HepG2 (cell line): Measurements from ENCODE around the gene TNIP3. TPM values are rescaled to one million over a fixed set of nuclear protein-coding genes. Genes with fewer than 3 reads are reported as not detected.

ENCODE experiments used
- ELF3 ChIP-seq: IDR thresholded peaks from 2 replicates; pipeline ENCODE4 v1.6.1; 2016; ENCODE audit warnings: missing genetic modification reagents, missing compliant biosample characterization
- JDP2 ChIP-seq: sonication (generic); formaldehyde crosslinking; IDR thresholded peaks from 2 replicates; pipeline ENCODE4 v1.8.1; 2022; ENCODE audit warnings: missing genetic modification reagents, borderline replicate concordance
- KIAA2018 ChIP-seq: sonication (generic); formaldehyde crosslinking; IDR thresholded peaks from 2 replicates; pipeline ENCODE4 v1.5.0; 2020; ENCODE audit warnings: mild to moderate bottlenecking, missing genetic modification reagents, borderline replicate concordance
- MBD4 ChIP-seq: IDR thresholded peaks from 2 replicates; pipeline ENCODE4 v1.6.1; 2012; ENCODE audit warnings: low read length, inconsistent platforms, borderline replicate concordance
- MXD4 ChIP-seq: IDR thresholded peaks from 2 replicates; pipeline ENCODE4 v1.6.1; 2016; ENCODE audit warnings: mild to moderate bottlenecking, missing biosample characterization, missing genetic modification reagents
- PRDM15 ChIP-seq: sonication (generic); formaldehyde crosslinking; IDR thresholded peaks from 2 replicates; pipeline ENCODE4 v1.4.0; 2020; ENCODE audit warnings: missing genetic modification reagents
- SCMH1 ChIP-seq: sonication (generic); formaldehyde crosslinking; IDR thresholded peaks from 2 replicates; pipeline ENCODE4 v1.9.0; 2021; ENCODE audit warnings: missing genetic modification reagents, mild to moderate bottlenecking, borderline replicate concordance
- SMAD9 ChIP-seq: sonication (generic); formaldehyde crosslinking; IDR thresholded peaks from 2 replicates; pipeline ENCODE4 v1.5.1; 2020; ENCODE audit warnings: mild to moderate bottlenecking, missing genetic modification reagents
- SNRNP70 ChIP-seq: fragments of 200-400 bp; formaldehyde crosslinking; IDR thresholded peaks from 2 replicates; pipeline ENCODE4 v1.6.1; 2017; ENCODE audit warnings: mild to moderate bottlenecking, low read depth, low read length, moderate library complexity
- ZNF136 ChIP-seq: sonication (generic); formaldehyde crosslinking; IDR thresholded peaks from 2 replicates; pipeline ENCODE4 v1.8.1; 2022; ENCODE audit warnings: low read depth, mild to moderate bottlenecking, moderate library complexity, missing genetic modification reagents
- ZNF782 ChIP-seq: sonication (generic); formaldehyde crosslinking; IDR thresholded peaks from 2 replicates; pipeline ENCODE4 v1.4.0; 2020; ENCODE audit warnings: missing genetic modification reagents, mild to moderate bottlenecking, borderline replicate concordance
- polyA plus RNA-seq, 8 experiments: library from polyadenylated mRNA; depleted of rRNA in 3 of 8; stranded (reverse) in 7 of 8; unstranded in 1 of 8; fragments of >200 nt; fragmentation: Illumina TruSeq in 4 of 8; extraction: Trizol in 4 of 8; gene quantifications; 2 replicates each; pipeline versions ENCODE4 v1.2.1 to v1.2.3, GENCODE V29; 2011 to 2016; ENCODE audit warnings: low read depth in 4 of 8, missing spikeins in 1 of 8, mixed read lengths in 1 of 8; ENCODE audit not compliant: insufficient read depth in 1 of 8
- total RNA-seq, 5 experiments: library from RNA; depleted of rRNA; stranded (reverse); fragments of >200 nt; fragmentation: Illumina TruSeq; extraction: Trizol; gene quantifications; 2 replicates each; pipeline ENCODE4 v1.2.3, GENCODE V29; 2016; ENCODE audit warnings: low read depth in 1 of 5
- TF ChIP-seq, protein P1 (sequence below): sonication (generic); formaldehyde crosslinking; IDR thresholded peaks from 2 replicates; pipeline ENCODE4 v1.9.0; 2022; ENCODE audit warnings: missing genetic modification reagents, mild to moderate bottlenecking, borderline replicate concordance
- TF ChIP-seq, protein P2 (sequence below): sonication (generic); formaldehyde crosslinking; IDR thresholded peaks from 2 replicates; pipeline ENCODE4 v1.4.0; 2020; ENCODE audit warnings: missing genetic modification reagents, low read depth, mild to moderate bottlenecking, borderline replicate concordance

The TNIP3 gene
- total and polyA plus RNA-seq, 2 of the 13 experiments (the other 11 are each of a cell fraction or from before 2014, with no cell fraction given) = not detected

GRCh38 chr4:121155893-121156292 lies 8.2 kb downstream of the TNIP3 start (continued):
- no peak for TF ChIP-seq JDP2 (CRISPR knock-in tag)
- no peak for TF ChIP-seq ELF3 (CRISPR knock-in tag)
- no peak for TF ChIP-seq KIAA2018 (CRISPR knock-in tag)
- no peak for TF ChIP-seq SCMH1 (CRISPR knock-in tag)
- no peak for TF ChIP-seq SNRNP70
- no peak for TF ChIP-seq SMAD9 (CRISPR knock-in tag)
- TF ChIP-seq, protein P1, sequence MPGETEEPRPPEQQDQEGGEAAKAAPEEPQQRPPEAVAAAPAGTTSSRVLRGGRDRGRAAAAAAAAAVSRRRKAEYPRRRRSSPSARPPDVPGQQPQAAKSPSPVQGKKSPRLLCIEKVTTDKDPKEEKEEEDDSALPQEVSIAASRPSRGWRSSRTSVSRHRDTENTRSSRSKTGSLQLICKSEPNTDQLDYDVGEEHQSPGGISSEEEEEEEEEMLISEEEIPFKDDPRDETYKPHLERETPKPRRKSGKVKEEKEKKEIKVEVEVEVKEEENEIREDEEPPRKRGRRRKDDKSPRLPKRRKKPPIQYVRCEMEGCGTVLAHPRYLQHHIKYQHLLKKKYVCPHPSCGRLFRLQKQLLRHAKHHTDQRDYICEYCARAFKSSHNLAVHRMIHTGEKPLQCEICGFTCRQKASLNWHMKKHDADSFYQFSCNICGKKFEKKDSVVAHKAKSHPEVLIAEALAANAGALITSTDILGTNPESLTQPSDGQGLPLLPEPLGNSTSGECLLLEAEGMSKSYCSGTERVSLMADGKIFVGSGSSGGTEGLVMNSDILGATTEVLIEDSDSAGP = no peak
- TF ChIP-seq, protein P2, sequence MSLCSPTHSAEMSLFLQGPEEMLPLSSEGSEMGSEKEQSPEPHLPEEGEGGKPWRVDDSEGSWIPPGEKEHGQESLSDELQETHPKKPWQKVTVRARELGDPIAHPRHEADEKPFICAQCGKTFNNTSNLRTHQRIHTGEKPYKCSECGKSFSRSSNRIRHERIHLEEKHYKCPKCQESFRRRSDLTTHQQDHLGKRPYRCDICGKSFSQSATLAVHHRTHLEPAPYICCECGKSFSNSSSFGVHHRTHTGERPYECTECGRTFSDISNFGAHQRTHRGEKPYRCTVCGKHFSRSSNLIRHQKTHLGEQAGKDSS (CRISPR knock-in tag) = no peak
- no peak for TF ChIP-seq MXD4 (CRISPR knock-in tag)
- no peak for TF ChIP-seq ZNF782 (CRISPR knock-in tag)
- no peak for TF ChIP-seq MBD4
- TF ChIP-seq PRDM15 = no peak
- TF ChIP-seq ZNF136 (CRISPR knock-in tag) = no peak
